Midbrain (tissue), 1 donor: Measurements from ENCODE around the gene KAT7.

ENCODE experiments used
- DNase-seq: peaks from one replicate; lab custom pipeline; 2025; lab: John Stamatoyannopoulos, UW

KAT7 gene

DNA sequence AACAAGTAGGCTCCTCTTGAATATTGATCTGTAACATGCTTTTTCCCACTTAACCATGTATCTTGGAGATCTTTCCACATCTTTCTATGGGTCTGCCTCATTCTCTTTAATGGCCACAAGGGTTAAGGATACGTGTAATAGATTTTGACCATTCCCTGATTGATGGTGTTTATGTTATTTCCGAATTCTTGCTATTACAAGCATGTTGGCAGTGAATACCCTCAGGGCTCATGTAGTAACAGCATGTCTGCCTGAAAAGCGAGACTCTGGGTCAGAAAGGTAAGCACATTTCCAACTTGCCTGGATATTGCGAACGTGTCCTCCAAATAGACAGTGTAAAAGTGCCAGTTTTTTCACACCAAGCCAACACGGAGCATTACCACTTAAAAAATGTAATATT lies 54.4 kb downstream of the KAT7 start:
- DNase-seq, result no peak

DNA sequence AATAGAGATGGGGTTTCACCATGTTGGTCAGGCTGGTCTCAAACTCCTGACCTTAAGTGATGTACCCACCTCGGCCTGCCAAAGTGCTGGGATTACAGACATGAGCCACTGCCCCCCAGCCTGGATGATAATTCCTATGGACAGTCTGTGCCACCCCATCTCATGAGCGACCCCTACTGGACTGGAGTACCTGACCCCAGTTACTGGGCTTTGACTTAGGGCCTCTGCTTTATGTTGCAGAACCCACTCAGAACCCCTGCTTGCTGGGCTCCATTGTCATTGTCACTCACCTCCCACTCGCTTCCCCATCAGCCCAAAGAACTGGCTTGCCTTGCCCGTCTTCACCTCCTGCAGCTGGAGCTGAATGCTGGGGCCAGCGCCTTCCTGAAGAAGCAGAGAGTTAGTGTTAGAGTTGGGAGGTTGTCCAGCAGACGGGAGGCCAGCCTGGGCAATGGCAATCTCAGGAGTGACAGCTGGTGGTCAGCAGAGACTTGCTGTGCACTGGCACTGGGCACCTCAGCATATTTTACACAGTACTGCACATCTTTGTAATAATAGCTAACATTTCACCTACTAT lies 55.4 kb downstream of the KAT7 start:
- no peak for DNase-seq

DNA sequence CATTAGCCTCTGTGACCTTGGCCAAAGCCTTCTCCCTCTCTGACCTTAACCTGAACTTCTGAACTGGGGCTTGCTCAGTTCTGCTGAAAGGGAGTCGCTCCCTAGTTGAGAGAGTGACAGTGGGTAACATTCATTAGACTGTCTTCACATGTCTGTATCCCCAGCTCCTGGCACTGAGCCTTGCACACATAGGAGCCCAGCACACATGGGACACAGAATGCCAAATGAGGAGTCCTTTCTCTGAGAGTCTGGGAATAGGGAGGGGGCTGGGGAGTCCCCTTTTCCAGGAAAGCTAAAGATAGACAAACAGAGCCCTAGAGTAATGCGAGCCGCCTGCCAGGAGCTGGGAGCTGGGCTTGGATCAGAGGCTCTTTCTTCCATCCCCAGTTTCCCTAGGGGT lies 56.8 kb downstream of the KAT7 start:
- no peak for DNase-seq

DNA sequence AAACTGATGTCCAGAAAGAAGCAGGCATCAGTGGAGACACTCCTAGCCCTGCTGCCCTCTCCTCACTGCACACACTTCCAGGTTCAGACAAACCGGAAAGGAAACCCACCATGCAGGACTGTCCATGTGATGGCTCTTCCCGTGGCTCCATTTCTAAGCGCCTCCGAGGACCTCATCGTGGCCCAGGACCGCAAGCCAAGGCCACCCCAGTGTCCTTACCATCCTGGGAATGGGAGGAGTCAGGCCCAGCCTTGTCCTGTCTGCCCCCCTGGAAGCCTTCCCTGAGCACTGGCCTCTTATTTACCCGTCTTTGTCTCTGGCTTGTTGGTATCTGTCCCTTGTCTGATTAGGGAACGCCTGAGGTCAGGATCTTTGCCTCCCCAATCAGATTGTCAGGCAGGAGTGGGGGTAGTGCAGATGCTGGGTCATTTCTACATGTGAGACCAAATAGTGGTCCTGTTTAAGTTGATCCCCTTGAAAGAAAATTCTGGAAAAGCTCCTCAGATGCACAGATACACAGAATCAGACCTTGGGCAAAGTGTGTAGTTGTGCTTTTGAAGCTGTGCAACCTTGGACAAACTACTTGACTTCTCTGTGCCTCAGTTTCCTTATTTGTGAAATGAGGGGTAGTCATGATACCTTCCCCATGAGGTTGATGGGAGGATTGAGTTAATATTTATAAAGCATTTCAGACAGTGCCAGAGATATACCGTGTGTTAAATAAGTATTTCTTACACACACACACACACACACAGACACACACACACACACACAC lies 58.6 kb downstream of the KAT7 start:
- DNase-seq, result no peak

DNA sequence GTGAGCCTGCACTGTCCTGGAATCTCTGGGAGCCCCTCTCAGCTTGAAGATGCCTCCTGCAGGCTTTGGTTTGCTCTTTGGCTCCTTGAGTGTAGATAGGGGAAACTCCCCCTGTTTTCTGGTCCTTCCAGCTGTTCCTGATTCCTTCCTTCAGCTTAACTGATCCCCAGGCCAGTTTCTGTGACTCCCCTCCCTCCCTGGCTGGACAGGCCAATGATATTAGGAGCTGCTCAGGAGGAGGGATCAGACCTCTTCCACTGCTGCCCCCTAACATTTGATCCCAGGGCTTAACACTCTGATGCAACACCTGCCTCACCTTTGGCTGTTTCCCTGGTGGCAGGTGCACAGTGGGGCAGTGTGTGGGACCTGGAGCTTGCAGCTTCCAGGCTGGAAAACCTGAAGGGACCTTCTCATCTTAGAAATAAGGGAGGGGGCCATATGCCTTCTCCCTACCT lies 59.6 kb downstream of the KAT7 start, which contains the start of gene TAC4:
TSS of gene TAC4 (minus strand) at position 51 of the 455 bp plus-strand sequence. CDS start 52 bp downstream, outside the sequence.
- no peak for DNase-seq

DNA sequence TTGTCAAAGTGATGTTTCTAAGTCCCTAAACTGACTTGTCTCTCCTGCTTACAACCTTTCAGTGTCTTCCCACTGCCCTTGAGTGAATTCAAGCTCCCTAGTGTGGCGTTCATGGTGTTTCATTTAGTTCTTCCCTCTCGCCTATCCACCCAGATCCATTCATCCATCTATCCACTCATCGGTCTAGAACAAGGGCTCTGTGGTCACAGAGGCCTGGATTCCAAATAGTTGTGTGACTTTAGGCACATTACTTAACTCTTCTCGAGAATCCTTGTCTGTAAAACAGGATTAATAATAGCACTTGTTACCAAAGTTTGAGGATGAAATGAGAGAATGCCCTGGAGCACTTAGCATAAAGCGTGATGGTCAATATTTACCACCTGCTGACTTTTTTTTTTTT lies 60.3 kb downstream of the KAT7 start:
- DNase-seq, result no peak

DNA sequence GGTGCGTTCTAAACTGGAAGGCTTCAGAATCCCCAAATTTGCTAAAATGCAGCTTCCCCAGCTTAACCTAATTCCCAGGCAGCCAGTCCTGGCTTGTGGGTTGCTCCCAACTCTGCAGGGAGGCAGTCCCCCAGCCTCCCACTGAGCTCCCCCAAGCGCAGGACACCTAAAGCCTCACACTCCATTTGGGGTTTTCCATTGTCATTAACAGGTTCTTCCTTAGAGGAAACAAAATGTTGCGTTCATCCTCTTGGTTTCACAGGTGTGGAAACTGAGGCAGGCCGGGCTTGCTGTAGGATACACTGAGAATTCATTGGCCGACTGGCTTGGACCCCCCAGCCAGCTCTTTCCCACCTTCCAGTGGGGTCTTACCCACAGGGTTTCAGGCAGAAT lies 61.7 kb downstream of the KAT7 start:
- no peak for DNase-seq

DNA sequence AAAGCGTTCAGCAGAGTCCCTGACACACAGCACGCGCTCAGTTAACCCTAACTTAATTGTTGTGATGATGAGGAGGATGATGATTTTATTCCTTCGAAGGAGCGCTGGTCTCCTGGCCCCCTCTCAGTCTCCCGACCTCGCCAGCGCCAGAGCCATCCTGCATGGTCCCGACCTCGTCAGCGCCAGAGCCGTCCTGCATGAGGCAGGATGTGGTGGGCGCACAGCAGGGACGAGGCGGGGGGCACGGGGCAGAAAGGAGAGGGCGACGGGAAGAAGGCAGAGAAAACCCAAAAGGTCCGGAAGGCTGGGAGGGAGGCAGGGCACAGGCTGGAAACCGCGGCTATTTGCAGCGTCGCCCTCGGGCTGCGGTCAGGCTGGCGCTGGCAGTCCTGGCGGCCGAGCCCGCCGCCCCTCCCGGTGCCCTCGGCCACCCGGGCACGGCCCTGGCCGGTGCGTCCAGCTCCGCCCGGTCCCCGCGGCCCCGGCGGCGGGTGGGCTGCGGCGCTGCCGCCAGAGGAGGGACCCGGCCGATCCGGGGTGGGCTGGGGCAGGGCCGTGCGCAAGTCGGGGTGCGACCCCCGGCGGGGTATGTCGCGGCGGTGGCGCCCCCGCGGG lies 62.4 kb downstream of the KAT7 start:
- DNase-seq, result no peak

DNA sequence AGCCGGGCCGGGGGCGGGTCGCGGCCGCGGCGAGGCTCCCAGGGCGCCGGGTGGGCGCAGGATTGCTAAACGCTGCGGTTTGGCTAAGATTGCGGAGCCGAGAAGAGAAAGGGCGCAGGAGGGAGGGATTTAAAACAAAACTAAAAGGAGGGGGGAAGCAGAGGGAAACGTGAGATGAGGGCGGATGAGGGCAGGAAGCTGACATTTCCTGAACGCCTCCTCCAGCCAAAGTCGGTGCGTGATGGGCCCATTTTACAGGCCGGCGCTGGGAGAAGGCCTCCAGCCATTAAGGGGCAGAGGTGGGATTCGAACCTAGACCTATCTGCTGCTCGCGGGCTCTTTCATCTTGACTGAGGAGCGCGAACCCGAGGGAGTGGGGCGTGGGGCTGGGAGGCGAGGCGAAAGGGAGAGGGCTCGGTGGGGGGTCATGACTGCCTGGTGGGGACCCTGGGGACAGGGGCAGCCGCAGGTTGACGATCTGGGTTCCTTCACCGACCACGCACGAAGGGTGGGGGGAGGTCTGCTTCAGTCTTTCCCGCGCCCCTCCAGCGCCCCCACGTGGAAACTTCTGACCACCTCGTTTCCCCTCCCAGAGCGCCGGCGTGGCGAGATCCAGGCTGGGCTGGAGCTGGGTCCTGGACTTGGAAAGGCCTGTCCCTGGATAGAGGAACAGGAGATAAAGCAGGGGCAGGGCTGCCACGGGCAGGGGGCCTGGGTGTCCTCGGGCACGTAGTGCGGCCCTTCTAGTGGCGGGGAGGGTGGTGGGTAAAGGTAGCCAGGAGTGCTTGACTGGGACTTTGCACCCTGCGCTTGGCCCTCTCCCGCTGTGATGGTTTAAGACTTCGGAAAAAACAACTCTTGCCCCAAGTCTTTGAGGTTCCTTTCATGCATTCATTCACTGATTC lies 63.2 kb downstream of the KAT7 start:
- peak; percentile 43 for DNase-seq

DNA sequence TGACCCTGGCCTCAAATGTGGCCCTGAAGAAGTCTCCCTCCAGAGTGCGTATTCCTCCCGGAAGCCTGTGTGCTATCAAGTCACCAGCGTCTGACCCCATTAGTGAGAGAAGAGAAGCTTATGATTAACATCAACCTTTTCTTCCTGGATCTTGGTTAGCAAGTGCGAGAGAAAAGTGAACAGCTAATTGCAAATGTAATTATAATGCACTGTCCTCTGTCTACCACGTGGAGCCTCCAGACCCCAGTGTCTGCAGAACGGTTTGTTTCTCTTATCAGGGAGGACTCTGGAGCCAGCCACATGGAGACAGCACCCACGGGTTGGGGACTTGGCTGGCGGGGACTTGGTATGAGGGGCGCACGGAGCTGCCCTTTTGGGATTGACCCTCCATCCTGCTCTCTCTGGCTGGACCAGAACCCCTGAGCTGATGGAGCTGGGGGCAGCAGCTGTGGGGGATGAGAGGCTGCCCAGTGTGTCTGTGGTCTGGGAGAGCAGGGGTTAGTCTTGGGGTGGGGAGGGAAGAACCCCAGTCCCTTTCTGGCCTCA lies 65.1 kb downstream of the KAT7 start:
- DNase-seq, result no peak

DNA sequence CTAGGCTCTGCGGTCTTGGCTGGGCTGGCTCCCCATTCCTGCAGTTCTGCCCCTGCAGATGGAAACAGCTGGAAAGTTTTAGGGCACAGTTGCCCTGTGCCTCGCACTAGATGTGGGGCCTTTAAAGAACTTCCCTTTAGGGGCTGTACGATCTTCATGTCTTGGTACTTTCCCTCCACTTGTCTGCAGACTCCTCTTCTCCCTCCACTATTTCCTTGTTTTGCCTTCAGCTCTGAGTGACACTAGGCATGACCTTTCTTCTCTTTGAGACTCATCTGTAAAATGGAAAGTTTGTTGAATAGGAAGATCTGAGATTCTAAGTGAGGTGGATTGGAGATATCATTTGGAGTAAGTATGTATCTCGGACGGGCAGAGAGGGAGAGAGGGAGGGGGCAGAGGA lies 65.6 kb downstream of the KAT7 start:
- no peak for DNase-seq

DNA sequence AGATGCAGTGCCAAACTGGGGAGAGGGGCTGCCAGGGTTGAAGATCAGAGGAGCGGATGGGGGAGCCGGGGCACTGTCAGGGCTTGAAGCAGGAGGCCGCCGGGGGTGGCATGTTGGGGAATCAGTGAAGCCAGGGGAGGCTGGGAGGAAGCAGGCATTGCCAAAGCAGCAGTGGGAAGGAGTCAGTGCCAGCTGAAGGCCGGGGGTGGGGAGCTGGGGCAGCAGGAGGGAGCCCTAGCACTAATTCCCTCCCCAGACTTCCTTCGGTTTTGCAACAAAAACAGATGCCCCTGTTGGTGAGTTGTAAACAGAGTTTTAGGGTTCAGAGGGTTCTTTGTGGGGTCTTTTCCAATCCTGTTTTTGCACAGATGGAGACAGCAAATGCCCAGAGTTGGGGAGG lies 70.3 kb downstream of the KAT7 start:
- DNase-seq, result no peak

DNA sequence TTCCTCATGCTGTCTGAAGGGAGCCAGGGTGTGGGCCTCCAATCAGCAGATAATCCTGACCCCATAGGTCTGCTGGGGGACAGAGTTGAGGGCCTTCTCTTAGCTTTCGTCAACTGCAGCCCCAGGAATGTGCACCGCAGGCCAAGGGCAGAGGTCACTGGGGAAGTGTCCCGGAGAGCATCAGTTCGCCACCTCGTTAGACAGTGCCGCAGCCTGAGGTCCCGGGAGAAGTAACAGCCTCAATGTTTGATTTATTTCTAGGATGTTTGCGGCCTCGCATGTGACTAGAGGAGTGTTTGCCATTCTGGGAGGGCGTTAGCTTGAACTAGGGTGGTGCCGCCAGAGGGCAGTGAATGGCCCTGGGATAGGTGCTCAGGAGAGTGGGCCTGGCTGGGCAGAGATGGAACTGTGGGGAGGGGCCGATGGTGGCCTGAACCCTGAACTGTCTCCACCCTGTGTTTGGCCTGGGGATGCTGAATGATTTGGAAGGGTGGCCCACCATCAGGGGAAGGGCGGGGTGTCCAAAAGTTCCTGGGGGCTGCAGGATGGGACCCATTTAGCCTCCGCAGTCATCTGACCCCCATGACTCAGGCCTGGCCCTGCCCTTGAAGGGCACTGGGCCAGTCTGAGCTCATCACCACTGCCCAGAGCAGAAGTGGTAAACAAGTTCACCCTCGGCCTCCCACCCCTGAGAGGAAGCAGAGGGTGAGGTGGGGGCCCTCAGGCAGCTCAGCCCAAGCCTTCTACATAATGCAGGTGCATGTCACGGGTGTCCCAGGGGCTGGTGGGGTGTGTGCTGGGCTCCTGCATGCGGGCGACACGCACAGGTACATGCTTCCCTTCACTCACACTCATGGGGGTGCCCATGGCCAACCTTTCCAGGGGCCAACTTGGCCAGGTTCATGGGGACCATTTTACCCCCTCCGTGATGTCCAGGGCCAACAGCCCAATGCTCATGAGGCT lies 71.8 kb downstream of the KAT7 start:
- DNase-seq, result no peak

DNA sequence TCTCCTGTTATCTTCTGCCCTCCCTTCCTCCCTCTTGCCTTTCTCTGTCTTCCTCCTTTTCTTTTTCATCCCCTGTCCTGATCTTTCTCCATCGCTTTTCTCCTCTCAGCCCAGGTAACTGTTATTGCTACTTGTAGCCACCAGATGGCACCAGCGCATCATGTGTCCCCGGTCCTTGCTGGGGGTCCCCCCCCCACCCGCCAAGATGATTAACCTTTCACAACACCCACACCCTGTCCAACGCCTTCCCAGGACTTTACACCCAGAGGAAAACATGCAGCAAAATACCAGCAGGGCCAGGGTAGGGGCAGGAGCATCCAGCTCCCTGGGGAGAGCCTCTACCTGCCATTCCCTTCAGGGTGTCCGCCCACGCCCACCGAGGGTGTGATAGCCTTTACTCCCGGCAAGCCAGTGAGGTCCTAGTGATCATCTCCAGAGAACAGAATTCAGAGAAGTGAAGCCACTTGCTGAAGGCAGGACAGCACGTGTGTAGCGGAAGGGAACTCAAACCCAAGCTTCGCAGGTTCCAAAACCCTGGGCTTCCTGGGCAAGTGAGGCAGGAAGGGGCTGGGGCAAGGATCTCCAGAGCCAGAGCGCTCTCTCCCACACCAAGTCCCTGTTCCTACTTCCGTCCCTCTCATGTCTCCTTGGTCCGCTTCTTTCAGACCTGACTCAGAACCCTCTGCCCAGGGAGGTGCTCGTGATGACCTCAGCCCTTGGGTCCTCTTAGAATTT lies 72.8 kb downstream of the KAT7 start:
- no peak for DNase-seq

DNA sequence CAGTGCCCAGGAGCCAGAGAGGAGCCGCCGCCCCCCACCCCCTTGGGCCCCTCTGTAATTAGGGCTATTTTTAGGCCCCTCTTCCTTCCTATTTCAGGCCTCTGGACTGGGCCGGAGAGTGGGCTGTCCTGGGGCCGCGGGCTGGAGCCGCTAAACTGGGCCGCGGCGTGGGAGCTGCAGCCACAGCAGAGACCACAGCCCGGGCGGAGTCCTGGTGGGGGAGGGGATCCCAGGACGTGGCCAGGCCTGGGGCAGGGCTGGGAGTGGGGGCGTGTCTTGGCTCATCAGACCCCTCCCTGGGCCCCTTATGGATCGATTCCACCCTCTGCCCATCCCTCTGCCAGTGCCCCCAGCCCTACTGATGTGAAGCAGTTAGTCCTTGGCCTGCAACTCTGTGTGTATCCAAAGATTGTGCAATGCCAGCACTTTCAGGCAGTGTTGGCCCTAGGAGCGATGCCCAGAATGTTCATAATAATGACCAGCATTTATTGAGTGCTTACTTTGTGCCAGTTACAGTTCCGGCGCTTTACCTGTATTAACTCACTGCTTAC lies 74.4 kb downstream of the KAT7 start:
- DNase-seq, result no peak

DNA sequence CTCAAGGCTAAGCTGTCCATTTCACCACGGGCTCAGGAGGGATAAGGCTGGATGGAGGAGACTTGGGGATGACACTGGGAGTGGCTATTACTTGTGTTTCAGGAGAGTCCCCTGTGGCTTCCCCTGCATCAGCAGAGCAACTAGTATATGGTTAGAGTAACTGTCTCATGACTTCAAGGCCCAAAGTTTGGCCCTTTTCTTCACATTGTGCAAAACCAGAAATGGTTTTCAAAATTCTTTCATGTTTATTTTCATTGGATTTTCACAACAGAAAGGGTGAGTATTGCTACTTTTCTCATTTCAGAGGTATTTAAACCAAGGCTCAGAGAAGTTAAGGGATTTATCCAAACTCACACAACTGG lies 77.5 kb downstream of the KAT7 start:
- DNase-seq, result no peak

DNA sequence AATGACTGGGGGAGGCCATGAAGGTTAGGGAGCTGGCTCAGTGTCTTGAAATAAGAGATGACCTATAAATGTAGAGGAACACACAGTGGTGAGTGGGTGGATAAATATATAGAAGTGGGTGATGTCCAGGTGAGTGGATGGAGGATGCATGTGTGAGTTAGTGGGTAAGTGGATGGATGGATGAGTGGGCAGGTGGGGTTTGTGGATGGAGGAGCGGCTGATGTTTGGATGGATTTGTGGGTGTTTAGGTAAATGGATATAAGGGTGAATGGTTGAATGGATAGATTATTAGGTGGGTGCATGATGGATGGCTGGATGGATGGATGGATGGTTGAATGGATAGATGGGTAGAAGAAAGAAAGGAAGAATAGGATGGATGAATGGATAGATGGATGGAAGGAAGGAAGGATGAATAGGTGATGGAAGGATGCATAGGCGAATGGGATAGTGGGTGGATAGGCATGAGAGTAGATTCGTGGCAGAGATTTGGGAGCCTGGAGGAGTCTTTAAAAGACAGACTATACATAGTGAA lies 78.5 kb downstream of the KAT7 start:
- no peak for DNase-seq

DNA sequence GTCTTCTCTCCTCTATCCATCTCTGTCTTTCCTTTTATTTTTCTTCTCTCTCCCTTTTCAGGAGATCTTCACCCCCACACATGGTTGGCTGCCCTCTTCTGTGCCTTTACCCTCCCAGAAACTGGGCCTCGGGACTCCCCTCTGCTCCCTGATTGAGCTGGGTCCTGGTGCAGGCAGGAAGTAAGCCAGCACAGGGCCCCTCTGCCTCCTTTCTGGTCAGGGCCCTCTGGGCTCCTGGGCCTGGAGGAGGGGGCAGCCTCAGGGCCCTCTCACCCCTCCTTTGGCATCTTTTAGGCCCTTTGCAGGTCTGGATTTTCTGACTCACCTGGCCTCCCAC lies 80.5 kb downstream of the KAT7 start:
- no peak for DNase-seq

DNA sequence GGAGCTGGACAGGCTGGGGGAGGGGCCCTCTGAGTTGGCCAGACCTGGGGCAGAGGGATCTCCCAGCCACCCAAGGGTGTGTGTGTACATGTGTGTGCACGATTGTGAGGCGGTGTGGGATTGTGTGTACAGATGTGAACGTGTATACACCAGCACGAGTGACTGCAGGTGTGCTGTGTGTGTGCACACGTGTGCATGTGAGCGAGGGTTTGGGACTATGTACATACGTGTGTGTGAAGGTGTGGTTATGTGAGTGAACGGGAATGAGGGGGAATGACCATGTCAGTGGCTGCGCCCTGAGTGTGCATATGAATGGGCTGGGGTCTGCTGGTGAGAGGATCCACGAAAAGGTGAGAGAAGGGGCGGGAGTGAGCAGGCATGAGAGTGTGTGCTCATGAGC lies 81.8 kb downstream of the KAT7 start:
- no peak for DNase-seq

DNA sequence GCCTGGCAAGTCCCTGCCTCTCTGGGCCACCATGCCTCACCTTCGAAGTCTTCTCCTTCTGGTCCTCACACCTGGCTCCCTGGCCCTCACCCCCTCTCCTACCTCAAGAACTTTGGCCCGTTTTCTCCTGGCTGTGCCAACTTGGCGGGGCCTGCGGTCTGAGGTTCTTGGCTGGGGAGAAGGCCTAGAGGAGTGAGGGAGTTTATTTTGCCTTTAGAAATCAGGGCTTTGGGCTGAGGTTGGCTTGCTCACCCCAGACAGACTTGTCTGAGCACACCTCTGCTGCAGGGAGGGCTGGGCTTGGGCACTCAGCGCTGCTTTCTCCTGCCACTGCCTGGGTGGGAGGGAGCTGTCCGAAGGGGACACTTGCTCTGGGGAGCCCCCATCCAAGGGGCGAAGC lies 82.7 kb downstream of the KAT7 start:
- no peak for DNase-seq
